Astrocyte (in vitro differentiated cells and primary cell): Measurements from ENCODE around the gene NFE2. TPM values are rescaled to one million over a fixed set of nuclear protein-coding genes. Genes with fewer than 3 reads are reported as not detected.

Source experiments
- DNase-seq: peaks from one replicate; pipeline ENCODE4 v3.0.0-alpha.2; 2010; ENCODE audit warnings: low read depth
- FAIRE-seq: peaks from 2 replicates; lab custom pipeline; 2011; peaks lifted over from hg19 to GRCh38; lab: Jason Lieb, UNC
- H2AFZ ChIP-seq: 2 replicates; pipeline ENCODE4 v1.6.0; 2012; ENCODE audit warnings: low read depth, low read length, inconsistent platforms
- H3K27ac ChIP-seq: 2 replicates; pipeline ENCODE4 v1.5.1; 2011; ENCODE audit warnings: low read depth, low read length, inconsistent platforms
- H3K27me3 ChIP-seq: 2 replicates; pipeline ENCODE4 v1.6.0; 2011; ENCODE audit warnings: low read length, inconsistent platforms; ENCODE audit not compliant: insufficient read depth
- H3K36me3 ChIP-seq: 2 replicates; pipeline ENCODE4 v1.5.1; 2011; ENCODE audit warnings: low read length, inconsistent platforms; ENCODE audit not compliant: insufficient read depth
- H3K4me1 ChIP-seq: 2 replicates; pipeline ENCODE4 v1.5.1; 2011; ENCODE audit warnings: low read length, inconsistent platforms; ENCODE audit not compliant: insufficient read depth
- H3K4me2 ChIP-seq: 2 replicates; pipeline ENCODE4 v1.6.0; 2012; ENCODE audit warnings: low read length, inconsistent platforms
- H3K4me3 ChIP-seq: 2 replicates; pipeline ENCODE4 v1.5.1; 2011; ENCODE audit warnings: low read depth, mild to moderate bottlenecking, low read length, inconsistent platforms; ENCODE audit not compliant: insufficient read depth
- H3K79me2 ChIP-seq: 2 replicates; pipeline ENCODE4 v1.6.0; 2012; ENCODE audit warnings: mild to moderate bottlenecking, low read length, inconsistent platforms; ENCODE audit not compliant: insufficient read depth
- H3K9ac ChIP-seq: 2 replicates; pipeline ENCODE4 v1.6.0; 2012; ENCODE audit warnings: mild to moderate bottlenecking, low read length, inconsistent platforms
- H3K9me3 ChIP-seq: 2 replicates; pipeline ENCODE4 v1.5.1; 2012; ENCODE audit warnings: low read depth, mild to moderate bottlenecking, low read length, inconsistent platforms; ENCODE audit not compliant: insufficient read depth
- H4K20me1 ChIP-seq: 2 replicates; pipeline ENCODE4 v1.6.0; 2012; ENCODE audit warnings: low read length, inconsistent platforms; ENCODE audit not compliant: insufficient read depth
- H3K27ac Mint-ChIP-seq: one replicate; pipeline ENCODE4 v1.8.0; 2021; ENCODE audit warnings: mild to moderate bottlenecking, mixed read lengths; ENCODE audit not compliant: unreplicated experiment
- H3K27me3 Mint-ChIP-seq: one replicate; pipeline ENCODE4 v1.8.0; 2021; ENCODE audit warnings: low read depth, mixed read lengths; ENCODE audit not compliant: unreplicated experiment
- H3K36me3 Mint-ChIP-seq: one replicate; pipeline ENCODE4 v1.8.0; 2021; ENCODE audit warnings: low read depth, mixed read lengths; ENCODE audit not compliant: unreplicated experiment
- H3K4me1 Mint-ChIP-seq: one replicate; pipeline ENCODE4 v1.8.0; 2021; ENCODE audit warnings: low read depth, mixed read lengths; ENCODE audit not compliant: unreplicated experiment
- H3K4me3 Mint-ChIP-seq: one replicate; pipeline ENCODE4 v1.8.0; 2021; ENCODE audit warnings: mild to moderate bottlenecking, moderate library complexity, mixed read lengths; ENCODE audit not compliant: unreplicated experiment
- H3K9me3 Mint-ChIP-seq: one replicate; pipeline ENCODE4 v1.8.0; 2021; ENCODE audit warnings: mild to moderate bottlenecking, mixed read lengths; ENCODE audit not compliant: unreplicated experiment
- EZH2 ChIP-seq: IDR thresholded peaks from 2 replicates; pipeline ENCODE4 v1.6.1; 2012; ENCODE audit warnings: mild to moderate bottlenecking, low read length, inconsistent platforms; ENCODE audit not compliant: insufficient read depth
- total RNA-seq: library from RNA; stranded (reverse); gene quantifications from 2 replicates; pipeline ENCODE4 v1.2.1, GENCODE V29; 2021
- TF ChIP-seq, protein P1 (sequence below): IDR thresholded peaks from 2 replicates; pipeline ENCODE4 v1.5.1; 2011; ENCODE audit warnings: low read depth, mild to moderate bottlenecking, inconsistent platforms, low read length, moderate library complexity; ENCODE audit not compliant: insufficient read depth

NFE2 gene
- total RNA-seq, 1 donor from 2014 or later: 0.41 TPM

GRCh38 chr12:54258201-54258681 lies 42.6 kb downstream of the NFE2 start:
- Mint-ChIP-seq H3K4me1 (peaks cover 45% of the 10 kb centered on the region), H3K36me3 (no peaks in the 10 kb centered on the region), H3K27me3 (no peaks in the 10 kb centered on the region), H3K9me3 (no peaks in the 10 kb centered on the region), H3K27ac (peak overlapping the region; percentile 100), H3K4me3 (peak overlapping the region; percentile 68)
- H3K4me3 ChIP-seq: peak overlapping the region; percentile 56
- no peaks in the 10 kb centered on the region for H3K27me3 ChIP-seq
- peak overlapping the region; percentile 93 for H3K4me2 ChIP-seq
- no peak overlapping the region for H2AFZ ChIP-seq
- TF ChIP-seq EZH2: no peak
- TF ChIP-seq, protein P1, sequence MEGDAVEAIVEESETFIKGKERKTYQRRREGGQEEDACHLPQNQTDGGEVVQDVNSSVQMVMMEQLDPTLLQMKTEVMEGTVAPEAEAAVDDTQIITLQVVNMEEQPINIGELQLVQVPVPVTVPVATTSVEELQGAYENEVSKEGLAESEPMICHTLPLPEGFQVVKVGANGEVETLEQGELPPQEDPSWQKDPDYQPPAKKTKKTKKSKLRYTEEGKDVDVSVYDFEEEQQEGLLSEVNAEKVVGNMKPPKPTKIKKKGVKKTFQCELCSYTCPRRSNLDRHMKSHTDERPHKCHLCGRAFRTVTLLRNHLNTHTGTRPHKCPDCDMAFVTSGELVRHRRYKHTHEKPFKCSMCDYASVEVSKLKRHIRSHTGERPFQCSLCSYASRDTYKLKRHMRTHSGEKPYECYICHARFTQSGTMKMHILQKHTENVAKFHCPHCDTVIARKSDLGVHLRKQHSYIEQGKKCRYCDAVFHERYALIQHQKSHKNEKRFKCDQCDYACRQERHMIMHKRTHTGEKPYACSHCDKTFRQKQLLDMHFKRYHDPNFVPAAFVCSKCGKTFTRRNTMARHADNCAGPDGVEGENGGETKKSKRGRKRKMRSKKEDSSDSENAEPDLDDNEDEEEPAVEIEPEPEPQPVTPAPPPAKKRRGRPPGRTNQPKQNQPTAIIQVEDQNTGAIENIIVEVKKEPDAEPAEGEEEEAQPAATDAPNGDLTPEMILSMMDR: no peak
- H3K9me3 ChIP-seq: no peaks in the 10 kb centered on the region
- peaks cover 56% of the 10 kb centered on the region for H3K4me1 ChIP-seq
- DNase-seq: peak; percentile 64
- H3K36me3 ChIP-seq: peaks cover 17% of the 10 kb centered on the region
- peak overlapping the region; percentile 97 for H3K27ac ChIP-seq
- no peak for FAIRE-seq
- H4K20me1 ChIP-seq: no peaks in the 10 kb centered on the region
- peak overlapping the region; percentile 90 for H3K9ac ChIP-seq
- peaks cover 69% of the 10 kb centered on the region for H3K79me2 ChIP-seq

DNA sequence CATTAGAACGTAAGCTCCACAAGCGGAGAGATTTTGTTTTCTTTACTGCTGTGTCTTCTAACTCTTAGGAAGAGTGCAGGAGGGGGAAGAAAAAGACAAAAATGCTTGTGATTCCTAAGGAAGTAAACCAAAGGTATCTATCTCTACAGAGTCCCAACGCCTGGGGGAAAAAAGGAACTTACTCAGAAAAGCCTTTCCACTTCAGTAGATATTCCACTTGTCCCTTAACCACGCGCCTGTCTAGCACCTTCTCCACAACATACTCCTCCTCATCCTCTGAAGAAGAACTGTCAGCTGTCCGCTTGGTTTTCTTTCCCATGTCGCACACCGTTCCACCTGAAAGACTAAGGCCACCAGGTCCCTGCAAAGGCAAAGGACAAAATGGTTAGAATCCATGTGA lies 43.5 kb downstream of the NFE2 start:
- H3K79me2 ChIP-seq: peaks cover 69% of the 10 kb centered on the region
- no peak for TF ChIP-seq EZH2
- TF ChIP-seq, protein P1: no peak
- Mint-ChIP-seq H3K4me3 (no peak overlapping the region), H3K27ac (peak overlapping the region; percentile 100), H3K4me1 (peaks cover 39% of the 10 kb centered on the region), H3K27me3 (no peaks in the 10 kb centered on the region), H3K9me3 (no peaks in the 10 kb centered on the region), H3K36me3 (no peaks in the 10 kb centered on the region)
- H3K9ac ChIP-seq: peak overlapping the region; percentile 90
- H4K20me1 ChIP-seq: no peaks in the 10 kb centered on the region
- FAIRE-seq (no peak), DNase-seq (no peak)
- peak overlapping the region; percentile 93 for H3K4me2 ChIP-seq
- H3K4me1 ChIP-seq: peaks cover 47% of the 10 kb centered on the region
- no peaks in the 10 kb centered on the region for H3K27me3 ChIP-seq
- peak overlapping the region; percentile 97 for H3K27ac ChIP-seq
- no peaks in the 10 kb centered on the region for H3K9me3 ChIP-seq
- H3K36me3 ChIP-seq: peaks cover 23% of the 10 kb centered on the region
- H3K4me3 ChIP-seq: no peak overlapping the region
- H2AFZ ChIP-seq: no peak overlapping the region

- no peak overlapping the region for H3K27ac ChIP-seq
- no peaks in the 10 kb centered on the region for H3K27me3 ChIP-seq
- Mint-ChIP-seq H3K4me1 (peaks cover 19% of the 10 kb centered on the region), H3K36me3 (peaks cover 5% of the 10 kb centered on the region), H3K27ac (no peak overlapping the region), H3K4me3 (no peak overlapping the region), H3K27me3 (no peaks in the 10 kb centered on the region), H3K9me3 (no peaks in the 10 kb centered on the region)
- H3K9ac ChIP-seq: no peak overlapping the region
- H3K36me3 ChIP-seq: peaks cover 39% of the 10 kb centered on the region
- DNase-seq (no peak), FAIRE-seq (no peak)
- no peak overlapping the region for H3K4me3 ChIP-seq
- H2AFZ ChIP-seq: no peak overlapping the region
- H3K9me3 ChIP-seq: no peaks in the 10 kb centered on the region
- H3K4me1 ChIP-seq: peaks cover 14% of the 10 kb centered on the region
- TF ChIP-seq, protein P1: no peak
- no peak for TF ChIP-seq EZH2
- H3K79me2 ChIP-seq: peaks cover 68% of the 10 kb centered on the region
- peaks cover 4% of the 10 kb centered on the region for H4K20me1 ChIP-seq
- no peak overlapping the region for H3K4me2 ChIP-seq
These were observed 47.6 kb downstream of the NFE2 start for GRCh38 chr12:54253240-54253639.
